22Rv1 (cell line): Measurements from ENCODE around the gene PSMD5.

ENCODE experiments used
- CTCF ChIP-seq: fragments of 450-650 bp; IDR thresholded peaks from 2 replicates; pipeline ENCODE4 v1.5.1; 2017; ENCODE audit warnings: mild to moderate bottlenecking
- ZFX ChIP-seq: fragments of 450-650 bp; IDR thresholded peaks from 2 replicates; pipeline ENCODE4 v1.6.1; 2017; ENCODE audit warnings: antibody characterized with exemption, borderline replicate concordance

DNA sequence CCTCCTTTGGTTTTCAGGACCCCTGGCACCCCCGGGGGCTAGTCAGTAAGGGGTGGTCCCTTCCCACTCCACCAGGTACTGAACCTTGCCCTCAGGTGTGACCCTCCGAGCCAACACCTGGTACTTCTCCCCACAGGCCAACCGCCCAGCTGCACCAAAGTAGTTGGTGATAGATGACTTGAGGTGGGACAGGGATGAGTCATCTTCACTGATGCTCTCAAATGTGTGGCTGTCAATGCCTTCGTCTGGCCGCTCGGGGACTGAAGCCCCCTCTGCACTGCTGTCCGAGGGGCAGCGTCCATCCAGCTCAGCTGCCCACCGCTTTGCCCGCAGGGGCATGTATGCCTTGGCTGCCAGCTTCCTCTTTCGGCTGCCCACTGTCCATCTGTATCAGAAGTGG, 15.2 kb upstream of the PSMD5 start:
- TF ChIP-seq CTCF (no peak), ZFX (no peak)
